Measurements from ENCODE around the gene MOV10L1. TPM values are rescaled to one million over a fixed set of nuclear protein-coding genes. Genes with fewer than 3 reads are reported as not detected.

Gene MOV10L1
- total RNA-seq, 1 donor from 2014 or later: 1.1 TPM

DNA sequence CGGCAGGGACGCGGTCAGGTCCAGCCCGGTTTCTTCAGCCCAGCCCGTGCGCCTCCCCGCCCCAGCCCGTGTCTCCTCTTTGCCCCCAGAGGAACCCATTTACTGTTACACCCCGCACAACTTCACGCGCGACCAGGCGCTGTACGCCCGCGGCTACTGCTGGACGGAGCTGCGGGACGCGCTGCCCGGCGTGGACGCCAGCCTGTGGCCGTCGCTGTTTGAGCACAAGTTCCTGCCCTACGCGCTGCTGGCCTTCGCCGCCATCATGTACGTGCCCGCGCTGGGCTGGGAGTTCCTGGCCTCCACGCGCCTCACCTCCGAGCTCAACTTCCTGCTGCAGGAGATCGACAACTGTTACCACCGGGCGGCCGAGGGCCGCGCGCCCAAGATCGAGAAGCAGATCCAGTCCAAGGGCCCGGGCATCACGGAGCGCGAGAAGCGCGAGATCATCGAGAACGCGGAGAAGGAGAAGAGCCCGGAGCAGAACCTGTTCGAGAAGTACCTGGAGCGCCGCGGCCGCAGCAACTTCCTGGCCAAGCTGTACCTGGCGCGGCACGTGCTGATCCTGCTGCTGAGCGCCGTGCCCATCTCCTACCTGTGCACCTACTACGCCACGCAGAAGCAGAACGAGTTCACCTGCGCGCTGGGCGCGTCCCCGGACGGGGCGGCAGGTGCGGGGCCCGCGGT is 87.2 kb downstream of the MOV10L1 start:
- Mint-ChIP-seq H3K27ac (ENCODE audit: unreplicated experiment) (no peak overlapping the region), H3K4me1 (ENCODE audit: low read depth) (no peaks in the 10 kb centered on the region)

DNA sequence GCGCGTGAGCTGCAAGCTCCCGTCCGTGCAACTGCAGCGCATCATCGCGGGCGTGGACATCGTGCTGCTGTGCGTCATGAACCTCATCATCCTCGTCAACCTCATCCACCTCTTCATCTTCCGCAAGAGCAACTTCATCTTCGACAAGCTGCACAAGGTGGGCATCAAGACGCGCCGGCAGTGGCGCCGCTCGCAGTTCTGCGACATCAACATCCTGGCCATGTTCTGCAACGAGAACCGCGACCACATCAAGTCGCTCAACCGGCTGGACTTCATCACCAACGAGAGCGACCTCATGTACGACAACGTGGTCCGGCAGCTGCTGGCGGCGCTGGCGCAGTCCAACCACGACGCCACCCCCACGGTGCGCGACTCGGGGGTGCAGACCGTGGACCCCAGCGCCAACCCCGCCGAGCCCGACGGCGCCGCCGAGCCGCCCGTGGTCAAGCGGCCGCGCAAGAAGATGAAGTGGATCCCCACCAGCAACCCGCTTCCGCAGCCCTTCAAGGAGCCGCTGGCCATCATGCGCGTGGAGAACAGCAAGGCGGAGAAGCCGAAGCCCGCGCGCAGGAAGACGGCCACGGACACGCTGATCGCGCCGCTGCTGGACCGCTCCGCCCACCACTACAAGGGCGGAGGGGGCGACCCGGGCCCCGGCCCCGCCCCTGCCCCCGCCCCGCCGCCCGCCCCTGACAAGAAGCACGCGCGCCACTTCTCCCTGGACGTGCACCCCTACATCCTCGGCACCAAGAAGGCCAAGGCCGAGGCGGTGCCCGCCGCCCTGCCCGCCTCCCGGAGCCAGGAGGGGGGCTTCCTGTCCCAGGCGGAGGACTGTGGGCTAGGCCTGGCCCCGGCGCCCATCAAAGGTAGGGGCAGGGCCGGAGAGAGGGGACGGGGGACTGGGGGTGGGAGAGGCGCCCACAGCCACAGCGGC is 88.0 kb downstream of the MOV10L1 start:
- TF ChIP-seq, protein P1, sequence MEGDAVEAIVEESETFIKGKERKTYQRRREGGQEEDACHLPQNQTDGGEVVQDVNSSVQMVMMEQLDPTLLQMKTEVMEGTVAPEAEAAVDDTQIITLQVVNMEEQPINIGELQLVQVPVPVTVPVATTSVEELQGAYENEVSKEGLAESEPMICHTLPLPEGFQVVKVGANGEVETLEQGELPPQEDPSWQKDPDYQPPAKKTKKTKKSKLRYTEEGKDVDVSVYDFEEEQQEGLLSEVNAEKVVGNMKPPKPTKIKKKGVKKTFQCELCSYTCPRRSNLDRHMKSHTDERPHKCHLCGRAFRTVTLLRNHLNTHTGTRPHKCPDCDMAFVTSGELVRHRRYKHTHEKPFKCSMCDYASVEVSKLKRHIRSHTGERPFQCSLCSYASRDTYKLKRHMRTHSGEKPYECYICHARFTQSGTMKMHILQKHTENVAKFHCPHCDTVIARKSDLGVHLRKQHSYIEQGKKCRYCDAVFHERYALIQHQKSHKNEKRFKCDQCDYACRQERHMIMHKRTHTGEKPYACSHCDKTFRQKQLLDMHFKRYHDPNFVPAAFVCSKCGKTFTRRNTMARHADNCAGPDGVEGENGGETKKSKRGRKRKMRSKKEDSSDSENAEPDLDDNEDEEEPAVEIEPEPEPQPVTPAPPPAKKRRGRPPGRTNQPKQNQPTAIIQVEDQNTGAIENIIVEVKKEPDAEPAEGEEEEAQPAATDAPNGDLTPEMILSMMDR (IDR thresholded peaks at IDR 0.05): no peak
- H3K27ac Mint-ChIP-seq (ENCODE audit: unreplicated experiment): no peak overlapping the region
- no peaks in the 10 kb centered on the region for H3K9me3 Mint-ChIP-seq (ENCODE audit: low read depth)
- H3K4me3 Mint-ChIP-seq (ENCODE audit: unreplicated experiment): no peak overlapping the region
- no peaks in the 10 kb centered on the region for H3K4me1 Mint-ChIP-seq (ENCODE audit: low read depth)
- H3K36me3 Mint-ChIP-seq (ENCODE audit: low read depth): peaks cover 2% of the 10 kb centered on the region
- no peaks in the 10 kb centered on the region for H3K27me3 Mint-ChIP-seq (ENCODE audit: low read depth)
- DNase-seq (ENCODE audit: low spot score): no peak

More for the DNA sequence above, 87.2 kb downstream of the MOV10L1 start:
- Mint-ChIP-seq H3K36me3 (ENCODE audit: low read depth) (peaks cover 2% of the 10 kb centered on the region), H3K4me3 (ENCODE audit: unreplicated experiment) (no peak overlapping the region), H3K9me3 (ENCODE audit: low read depth) (no peaks in the 10 kb centered on the region), H3K27me3 (ENCODE audit: low read depth) (no peaks in the 10 kb centered on the region)
- TF ChIP-seq, protein P1 (IDR thresholded peaks at IDR 0.05): no peak
- DNase-seq (ENCODE audit: low spot score): no peak

DNA sequence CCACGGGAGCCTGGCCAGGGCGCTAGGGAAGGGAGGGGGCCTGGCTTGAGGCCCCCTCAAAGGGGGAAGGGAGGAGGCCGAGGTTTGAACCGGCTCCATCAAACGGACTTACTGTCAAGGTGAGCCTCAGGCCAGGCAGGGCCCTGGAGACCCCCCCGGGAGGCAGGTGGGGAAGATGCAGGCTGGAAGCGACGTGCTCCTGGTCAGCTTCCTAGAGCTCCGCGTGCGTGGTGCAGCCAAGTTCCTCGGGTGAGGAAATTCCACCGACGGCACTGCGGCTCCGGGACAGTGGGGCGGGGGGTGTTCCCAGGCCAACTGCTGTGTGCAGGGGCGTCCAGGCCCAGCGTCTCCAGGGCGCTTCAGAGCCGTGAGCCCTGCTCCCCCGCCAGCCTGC is 88.7 kb downstream of the MOV10L1 start:
- H3K27ac Mint-ChIP-seq (ENCODE audit: unreplicated experiment): no peak overlapping the region
- DNase-seq (ENCODE audit: low spot score): no peak
- H3K9me3 Mint-ChIP-seq (ENCODE audit: low read depth): no peaks in the 10 kb centered on the region
- no peak overlapping the region for H3K4me3 Mint-ChIP-seq (ENCODE audit: unreplicated experiment)
- H3K27me3 Mint-ChIP-seq (ENCODE audit: low read depth): no peaks in the 10 kb centered on the region
- H3K36me3 Mint-ChIP-seq (ENCODE audit: low read depth): peaks cover 2% of the 10 kb centered on the region
- TF ChIP-seq, protein P1 (IDR thresholded peaks at IDR 0.05): no peak
- H3K4me1 Mint-ChIP-seq (ENCODE audit: low read depth): no peaks in the 10 kb centered on the region

DNA sequence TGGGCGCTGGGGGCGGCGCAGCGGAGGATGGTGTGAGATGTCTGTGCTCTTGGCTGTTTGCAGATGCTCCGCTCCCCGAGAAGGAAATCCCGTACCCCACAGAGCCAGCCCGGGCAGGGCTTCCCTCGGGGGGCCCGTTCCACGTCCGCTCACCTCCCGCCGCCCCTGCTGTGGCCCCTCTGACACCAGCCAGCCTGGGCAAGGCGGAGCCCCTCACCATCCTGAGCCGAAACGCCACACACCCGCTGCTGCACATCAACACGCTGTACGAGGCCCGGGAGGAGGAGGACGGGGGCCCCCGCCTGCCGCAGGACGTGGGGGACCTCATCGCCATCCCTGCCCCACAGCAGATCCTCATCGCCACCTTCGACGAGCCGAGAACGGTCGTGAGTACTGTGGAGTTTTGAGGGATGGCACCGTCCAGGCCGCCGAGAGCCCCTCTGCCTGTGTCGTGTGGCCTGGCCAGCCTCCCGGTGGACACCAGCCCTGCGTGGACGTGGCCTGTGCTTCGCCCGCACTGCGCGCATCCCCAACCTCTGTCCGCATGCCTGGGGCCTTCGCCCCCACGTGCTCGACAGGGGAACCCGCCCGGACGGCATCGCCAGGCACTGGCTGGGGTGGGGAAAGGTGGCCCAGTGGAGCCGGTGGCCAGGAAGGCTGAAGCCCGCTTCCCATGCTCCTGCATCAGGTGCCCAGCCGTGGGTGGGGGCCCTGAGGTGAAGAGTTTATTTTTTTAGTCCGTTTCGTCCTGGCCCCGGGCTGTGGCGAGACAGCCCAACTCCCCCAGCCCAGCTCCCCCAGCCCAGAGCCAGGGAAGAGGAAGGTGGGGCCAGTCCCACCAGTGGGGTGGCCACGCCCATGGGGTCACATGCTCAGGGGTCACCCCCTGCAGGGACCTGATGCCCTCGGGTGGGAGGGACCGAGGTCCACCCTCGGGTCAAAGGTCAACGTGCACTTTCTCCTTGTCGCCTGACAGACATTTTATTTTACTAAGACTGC is 89.4 kb downstream of the MOV10L1 start:
- Mint-ChIP-seq H3K4me1 (ENCODE audit: low read depth) (peaks cover 3% of the 10 kb centered on the region), H3K9me3 (ENCODE audit: low read depth) (no peaks in the 10 kb centered on the region), H3K27me3 (ENCODE audit: low read depth) (no peaks in the 10 kb centered on the region), H3K27ac (ENCODE audit: unreplicated experiment) (no peak overlapping the region), H3K36me3 (ENCODE audit: low read depth) (peaks cover 2% of the 10 kb centered on the region), H3K4me3 (ENCODE audit: unreplicated experiment) (no peak overlapping the region)
- TF ChIP-seq, protein P1 (IDR thresholded peaks at IDR 0.05): no peak
- no peak for DNase-seq (ENCODE audit: low spot score)
